ENCODE results near the gene APOLD1. TPM values are rescaled to one million over a fixed set of nuclear protein-coding genes. Genes with fewer than 3 reads are reported as not detected.
"Not testable (repeated sequence)": the region's sequence is repeated elsewhere in the genome, so short reads cannot be mapped to it uniquely, and the experiment has no call there.

The APOLD1 gene, protein sequence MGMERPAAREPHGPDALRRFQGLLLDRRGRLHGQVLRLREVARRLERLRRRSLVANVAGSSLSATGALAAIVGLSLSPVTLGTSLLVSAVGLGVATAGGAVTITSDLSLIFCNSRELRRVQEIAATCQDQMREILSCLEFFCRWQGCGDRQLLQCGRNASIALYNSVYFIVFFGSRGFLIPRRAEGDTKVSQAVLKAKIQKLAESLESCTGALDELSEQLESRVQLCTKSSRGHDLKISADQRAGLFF
- total RNA-seq (1 to 10 TPM; 7.3 to 8.9 TPM), polyA plus RNA-seq (ENCODE audit: insufficient read length in 6 of 6) (10 to 100 TPM in 4 of 6 donors, 1 to 10 TPM in 2; 7.5 to 14.1 (median 11.3) TPM)
- long read RNA-seq, donor 1, full-length matches to known transcripts = 1 of 1 reads
- long read RNA-seq, donor 1, partial matches to known transcripts = 0 of 1 reads
- long read RNA-seq, donor 1, other reads (novel, unspliced or antisense) = 0 of 1 reads
- long read RNA-seq, donor 2, full-length matches to known transcripts = 3 of 3 reads
- long read RNA-seq, donor 2, partial matches to known transcripts = 0 of 3 reads
- long read RNA-seq, donor 2, other reads (novel, unspliced or antisense) = 0 of 3 reads
- long read RNA-seq, donor 3, full-length matches to known transcripts = 2 of 2 reads
- long read RNA-seq, donor 3, partial matches to known transcripts = 0 of 2 reads
- long read RNA-seq, donor 3, other reads (novel, unspliced or antisense) = 0 of 2 reads
- long read RNA-seq, donor 4, partial matches to known transcripts = 3 of 6 reads
- long read RNA-seq, donor 4, other reads (novel, unspliced or antisense) = 3 of 6 reads
- long read RNA-seq, donor 5, full-length matches to known transcripts = 1 of 1 reads
- long read RNA-seq, donor 5, partial matches to known transcripts = 0 of 1 reads
- long read RNA-seq, donor 5, other reads (novel, unspliced or antisense) = 0 of 1 reads
- long read RNA-seq, donor 6, full-length matches to known transcripts = 2 of 29 reads
- long read RNA-seq, donor 6, partial matches to known transcripts = 27 of 29 reads
- long read RNA-seq, donor 6, other reads (novel, unspliced or antisense) = 0 of 29 reads
- long read RNA-seq, donor 7, full-length matches to known transcripts = 1 of 1 reads
- long read RNA-seq, donor 7, partial matches to known transcripts = 0 of 1 reads
- long read RNA-seq, donor 7, other reads (novel, unspliced or antisense) = 0 of 1 reads
- long read RNA-seq, donor 8, full-length matches to known transcripts = 3 of 3 reads
- long read RNA-seq, donor 8, partial matches to known transcripts = 0 of 3 reads
- long read RNA-seq, donor 8, other reads (novel, unspliced or antisense) = 0 of 3 reads
- long read RNA-seq, donor 9 = 0 reads
- long read RNA-seq, donor 10, partial matches to known transcripts = 1 of 1 reads
- long read RNA-seq, donor 10, other reads (novel, unspliced or antisense) = 0 of 1 reads
- long read RNA-seq, donor 11, full-length matches to known transcripts = 5 of 5 reads
- long read RNA-seq, donor 11, partial matches to known transcripts = 0 of 5 reads
- long read RNA-seq, donor 11, other reads (novel, unspliced or antisense) = 0 of 5 reads
- long read RNA-seq, donor 12, full-length matches to known transcripts = 1 of 1 reads
- long read RNA-seq, donor 12, partial matches to known transcripts = 0 of 1 reads
- long read RNA-seq, donor 12, other reads (novel, unspliced or antisense) = 0 of 1 reads

DNA sequence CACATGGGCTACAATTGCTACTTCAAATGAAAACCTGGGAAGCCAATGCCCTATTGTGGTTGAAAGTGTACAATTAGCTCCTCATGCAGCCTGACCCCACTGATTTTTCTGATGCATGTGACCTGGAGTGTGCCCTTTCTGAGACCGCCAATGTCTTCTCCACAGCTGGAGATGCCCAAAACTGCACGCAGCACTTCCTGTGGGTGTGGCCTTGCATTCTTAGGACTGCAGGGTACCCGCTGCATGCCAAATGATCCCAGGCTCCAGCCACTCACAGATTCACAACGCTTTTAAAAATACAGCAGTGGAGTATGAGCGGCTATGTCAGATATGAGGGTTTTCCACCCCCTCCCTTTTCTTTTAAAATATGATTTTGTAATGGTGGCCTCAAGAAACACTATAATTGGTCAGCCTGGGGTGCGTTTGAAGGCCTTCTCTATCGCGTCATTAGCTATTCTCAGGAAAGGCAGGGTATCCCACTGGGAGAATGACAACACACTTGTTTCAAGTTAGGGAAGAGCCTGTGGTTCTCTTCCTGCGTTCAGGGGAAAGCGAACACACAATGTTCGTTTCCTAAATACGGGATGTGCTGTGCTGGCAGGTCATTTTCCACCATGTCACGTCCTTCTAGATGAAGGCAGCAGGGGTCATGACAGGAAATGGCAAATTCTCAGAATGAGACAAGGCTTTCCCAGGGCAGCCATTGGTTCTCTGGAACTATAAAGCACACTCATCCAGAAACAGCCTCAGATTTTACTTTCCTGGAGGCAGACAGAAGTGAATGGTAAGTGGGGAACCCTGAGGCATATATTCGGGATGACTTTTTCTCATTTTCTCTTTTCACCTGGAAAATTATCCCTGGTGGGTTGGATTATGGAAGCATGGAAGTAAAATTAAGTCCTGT, at the start of gene APOLD1:
Gene APOLD1, plus strand, starts transcription at position 749 of the 904 bp plus-strand sequence. Its CDS starts 33 bp downstream, at position 782.
- ATAC-seq = no peak

DNA sequence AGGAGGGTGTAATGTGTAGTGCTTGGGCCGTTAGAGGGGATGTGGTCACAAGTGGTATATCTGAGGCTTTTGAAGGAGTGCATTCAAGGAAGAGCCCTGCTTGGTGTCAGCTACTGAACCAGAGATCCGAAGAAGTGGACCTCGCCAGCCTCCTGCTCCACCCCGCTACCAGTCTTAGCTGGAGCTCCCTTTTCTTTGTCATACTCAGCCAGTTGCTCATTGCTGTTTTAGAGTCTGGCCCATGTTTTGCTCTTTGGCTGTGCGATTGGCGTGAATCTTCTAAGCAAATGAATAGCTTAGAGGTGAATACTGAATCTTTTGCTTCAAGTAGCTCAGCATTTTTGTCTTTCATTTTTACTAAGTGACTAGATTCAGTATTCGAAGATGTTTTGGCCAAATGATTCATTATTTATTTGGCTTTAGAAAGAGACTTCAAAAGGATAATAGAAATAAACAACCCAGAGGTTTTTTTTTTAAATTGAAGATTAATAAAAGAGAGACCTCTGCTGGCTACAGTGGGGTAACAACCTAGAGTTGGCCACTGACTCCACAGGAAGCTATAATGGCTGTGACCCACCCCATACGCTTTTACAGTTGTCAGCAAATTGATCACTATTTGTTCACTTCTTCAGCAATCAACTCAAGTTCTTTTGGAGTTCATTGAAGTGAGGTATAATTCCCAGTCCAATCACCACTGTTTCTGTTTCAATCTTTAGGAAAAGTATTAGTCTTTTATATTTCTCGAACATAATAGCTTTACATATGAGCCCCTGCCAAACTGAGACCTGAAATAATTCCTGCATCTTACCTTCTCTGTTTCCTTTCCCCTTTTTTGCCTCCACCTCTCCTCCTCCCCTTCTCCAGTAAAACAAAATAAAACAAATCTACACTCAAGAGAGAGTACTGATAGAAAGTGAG, 48.4 kb upstream of the APOLD1 start:
- Histone ChIP-seq H3K27me3 (no peaks in the 10 kb centered on the region), H3K9me3 (no peaks in the 10 kb centered on the region), H3K4me3 (no peak overlapping the region), H3K36me3 (no peaks in the 10 kb centered on the region), H3K4me1 (peaks cover 5 to 26% of the 10 kb centered on the region in 2 donors), H3K27ac (peak overlapping the region in 1 of 2 donors; percentile 71)
- TF ChIP-seq, protein P1, sequence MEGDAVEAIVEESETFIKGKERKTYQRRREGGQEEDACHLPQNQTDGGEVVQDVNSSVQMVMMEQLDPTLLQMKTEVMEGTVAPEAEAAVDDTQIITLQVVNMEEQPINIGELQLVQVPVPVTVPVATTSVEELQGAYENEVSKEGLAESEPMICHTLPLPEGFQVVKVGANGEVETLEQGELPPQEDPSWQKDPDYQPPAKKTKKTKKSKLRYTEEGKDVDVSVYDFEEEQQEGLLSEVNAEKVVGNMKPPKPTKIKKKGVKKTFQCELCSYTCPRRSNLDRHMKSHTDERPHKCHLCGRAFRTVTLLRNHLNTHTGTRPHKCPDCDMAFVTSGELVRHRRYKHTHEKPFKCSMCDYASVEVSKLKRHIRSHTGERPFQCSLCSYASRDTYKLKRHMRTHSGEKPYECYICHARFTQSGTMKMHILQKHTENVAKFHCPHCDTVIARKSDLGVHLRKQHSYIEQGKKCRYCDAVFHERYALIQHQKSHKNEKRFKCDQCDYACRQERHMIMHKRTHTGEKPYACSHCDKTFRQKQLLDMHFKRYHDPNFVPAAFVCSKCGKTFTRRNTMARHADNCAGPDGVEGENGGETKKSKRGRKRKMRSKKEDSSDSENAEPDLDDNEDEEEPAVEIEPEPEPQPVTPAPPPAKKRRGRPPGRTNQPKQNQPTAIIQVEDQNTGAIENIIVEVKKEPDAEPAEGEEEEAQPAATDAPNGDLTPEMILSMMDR (IDR thresholded peaks at IDR 0.05) = peak; percentile 56 to 73
- intact Hi-C loops (cut with DNase I) = no loop called here
- DNase-seq (no peak), ATAC-seq (peak; percentile 87)

More for the DNA sequence above, at the start of gene APOLD1:
- DNase-seq = peak in 1 of 4 donors; percentile 51
- H3K27ac ChIP-seq = peak within 1 kb of the TSS; percentile 87 to 92
- no peaks in the 10 kb centered on the region for H3K36me3 ChIP-seq
- TF ChIP-seq, protein P1 (IDR thresholded peaks at IDR 0.05) = no peak
- no peaks in the 10 kb centered on the region for H3K27me3 ChIP-seq
- intact Hi-C loops (cut with DNase I) = no loop called here
- H3K4me3 ChIP-seq = peak within 1 kb of the TSS; percentile 65 to 85
- peaks cover 9 to 34% of the 10 kb centered on the region in 2 donors for H3K4me1 ChIP-seq
- no peaks in the 10 kb centered on the region for H3K9me3 ChIP-seq

DNA sequence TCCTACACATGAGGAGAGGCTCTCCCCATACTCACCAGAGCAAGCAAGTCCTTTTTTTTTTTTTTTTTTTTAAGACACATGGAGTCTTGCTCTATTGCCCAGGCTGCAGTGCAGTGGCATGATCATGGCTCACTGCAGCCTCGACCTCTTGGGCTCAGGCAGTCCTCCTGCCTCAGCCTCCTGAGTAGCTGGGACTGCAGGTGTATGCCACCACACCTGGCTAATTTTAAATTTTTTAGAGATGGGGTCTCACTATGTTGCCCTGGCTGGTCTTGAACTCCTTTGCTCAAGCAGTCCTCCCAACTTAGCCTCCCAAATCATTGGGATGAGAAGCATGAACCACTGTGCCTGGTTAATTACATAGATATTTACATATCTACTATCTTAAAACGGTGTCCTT, 47.3 kb upstream of the APOLD1 start:
- H3K4me1 ChIP-seq = peaks cover 5 to 26% of the 10 kb centered on the region in 2 donors
- intact Hi-C loops (cut with DNase I); H3K4me3 ChIP-seq; H3K9me3 ChIP-seq; H3K27me3 ChIP-seq; H3K36me3 ChIP-seq; DNase-seq; H3K27ac ChIP-seq; ATAC-seq: not testable (repeated sequence)

DNA sequence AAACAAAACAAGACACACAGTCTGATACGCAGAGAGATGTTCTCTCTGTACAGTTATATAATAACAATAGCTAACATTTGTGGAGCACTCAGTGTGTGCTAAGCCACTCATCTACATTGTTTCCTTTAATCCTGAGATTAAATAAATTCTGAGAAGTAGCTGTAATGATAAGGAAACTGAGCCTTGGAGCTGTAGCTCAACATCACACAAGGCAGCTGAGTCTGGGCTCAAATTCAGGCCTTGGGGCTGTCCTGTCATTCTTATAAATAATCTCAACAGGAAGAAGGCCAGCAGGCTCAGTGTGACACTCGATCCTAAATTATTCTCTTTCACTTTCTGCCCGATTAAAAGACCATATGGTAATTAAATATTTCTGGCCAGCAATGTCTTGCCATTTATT, 43.8 kb upstream of the APOLD1 start:
- DNase-seq (no peak), ATAC-seq (no peak)
- H3K4me3 ChIP-seq = no peak overlapping the region
- TF ChIP-seq, protein P1 (IDR thresholded peaks at IDR 0.05) = no peak
- H3K4me1 ChIP-seq = peaks cover 5 to 8% of the 10 kb centered on the region in 2 donors
- no peaks in the 10 kb centered on the region for H3K9me3 ChIP-seq
- no peaks in the 10 kb centered on the region for H3K27me3 ChIP-seq
- no peak overlapping the region for H3K27ac ChIP-seq
- H3K36me3 ChIP-seq = no peaks in the 10 kb centered on the region
- intact Hi-C loops (cut with DNase I) = no loop called here

Measured in left lung (tissue), 14 donors.